Large intestine (tissue), 3 donors: ENCODE data around the gene BACE2. TPM values are rescaled to one million over a fixed set of nuclear protein-coding genes. Genes with fewer than 3 reads are reported as not detected.

Experiments
- DNase-seq, 2 donors: peaks; one replicate each; pipeline versions ENCODE4 v3.0.0 to v3.0.0-alpha.2; 2013
- H3K27ac ChIP-seq: one replicate; pipeline ENCODE4 v1.5.1; 2013; ENCODE audit warnings: low read length
- H3K27me3 ChIP-seq: 2 replicates; pipeline ENCODE4 v1.6.1; 2013; ENCODE audit warnings: low read length; ENCODE audit not compliant: control insufficient read depth, insufficient read depth
- H3K36me3 ChIP-seq: 2 replicates; pipeline ENCODE4 v1.6.1; 2013; ENCODE audit warnings: low read length; ENCODE audit not compliant: control insufficient read depth, insufficient read depth
- H3K4me1 ChIP-seq: one replicate; pipeline ENCODE4 v1.6.1; 2013; ENCODE audit warnings: low read length; ENCODE audit not compliant: control insufficient read depth, insufficient read depth
- H3K4me3 ChIP-seq: one replicate; pipeline ENCODE4 v1.5.1; 2013; ENCODE audit warnings: low read length
- H3K9me3 ChIP-seq: one replicate; pipeline ENCODE4 v1.6.1; 2013; ENCODE audit warnings: mild to moderate bottlenecking, low read depth, low read length, moderate library complexity; ENCODE audit not compliant: control insufficient read depth
- WGBS: methylation state at CpG from one replicate; pipeline ENCODE4 v1.1.5; 2013; ENCODE audit warnings: low lambda C conversion rate; ENCODE audit not compliant: insufficient coverage; 5-methylcytosine and 5-hydroxymethylcytosine counted together
- polyA plus RNA-seq: library from polyadenylated mRNA; unstranded; fragments of 120-200 nt; gene quantifications from one replicate; pipeline ENCODE4 v1.2.1, GENCODE V29; 2013

BACE2 gene
- polyA plus RNA-seq, 1 donor: 20.7 TPM

GRCh38 chr21:41317063-41317392 is 149.1 kb downstream of the BACE2 start:
- H3K27me3 ChIP-seq: peaks cover 28% of the 10 kb centered on the region
- WGBS: no CpG with 5 or more reads among the region's 19 CpGs
- H3K27ac ChIP-seq: no peak overlapping the region
- no peaks in the 10 kb centered on the region for H3K9me3 ChIP-seq
- no peaks in the 10 kb centered on the region for H3K36me3 ChIP-seq
- peaks cover 36% of the 10 kb centered on the region for H3K4me1 ChIP-seq
- no peak for DNase-seq
- H3K4me3 ChIP-seq: peak overlapping the region; percentile 36

GRCh38 chr21:41317458-41317857 is 149.5 kb downstream of the BACE2 start:
- WGBS: 74% methylated on average over 4 of the region's 10 CpGs
- no peak overlapping the region for H3K4me3 ChIP-seq
- no peak for DNase-seq
- H3K27ac ChIP-seq: no peak overlapping the region
- peaks cover 25% of the 10 kb centered on the region for H3K27me3 ChIP-seq
- no peaks in the 10 kb centered on the region for H3K9me3 ChIP-seq
- peaks cover 40% of the 10 kb centered on the region for H3K4me1 ChIP-seq
- H3K36me3 ChIP-seq: no peaks in the 10 kb centered on the region

- WGBS: no CpG with 5 or more reads among the region's 9 CpGs
- DNase-seq: no peak
- Histone ChIP-seq H3K4me1 (peaks cover 44% of the 10 kb centered on the region), H3K9me3 (no peaks in the 10 kb centered on the region), H3K27me3 (peaks cover 21% of the 10 kb centered on the region), H3K36me3 (no peaks in the 10 kb centered on the region), H3K27ac (no peak overlapping the region), H3K4me3 (no peak overlapping the region)
These were observed 150.3 kb downstream of the BACE2 start for GRCh38 chr21:41318218-41318617.

- Histone ChIP-seq H3K4me3 (no peak overlapping the region), H3K9me3 (no peaks in the 10 kb centered on the region), H3K27ac (peak overlapping the region; percentile 61), H3K36me3 (no peaks in the 10 kb centered on the region), H3K27me3 (peaks cover 21% of the 10 kb centered on the region), H3K4me1 (peaks cover 44% of the 10 kb centered on the region)
- peak; percentile 89 to 94 for DNase-seq
- 50% methylated on average over 2 of the region's 7 CpGs for WGBS
These were observed 151.3 kb downstream of the BACE2 start for GRCh38 chr21:41319273-41319672.

- H3K27me3 ChIP-seq: peaks cover 10% of the 10 kb centered on the region
- no peaks in the 10 kb centered on the region for H3K36me3 ChIP-seq
- H3K4me1 ChIP-seq: peaks cover 40% of the 10 kb centered on the region
- H3K9me3 ChIP-seq: no peaks in the 10 kb centered on the region
- 87% methylated on average over 5 of the region's 20 CpGs for WGBS
- DNase-seq: no peak
- H3K27ac ChIP-seq: no peak overlapping the region
- H3K4me3 ChIP-seq: no peak overlapping the region
These were observed 153.4 kb downstream of the BACE2 start for GRCh38 chr21:41321211-41321907.

- Histone ChIP-seq H3K4me1 (peaks cover 42% of the 10 kb centered on the region), H3K36me3 (no peaks in the 10 kb centered on the region), H3K4me3 (no peak overlapping the region), H3K9me3 (no peaks in the 10 kb centered on the region), H3K27ac (no peak overlapping the region), H3K27me3 (peaks cover 5% of the 10 kb centered on the region)
- WGBS: no CpG with 5 or more reads among the region's 7 CpGs
- DNase-seq: no peak
These were observed 154.0 kb downstream of the BACE2 start for GRCh38 chr21:41321908-41322495.

GRCh38 chr21:41322496-41323382 is 154.8 kb downstream of the BACE2 start:
- no peaks in the 10 kb centered on the region for H3K9me3 ChIP-seq
- H3K4me3 ChIP-seq: no peak overlapping the region
- H3K36me3 ChIP-seq: no peaks in the 10 kb centered on the region
- no CpG with 5 or more reads among the region's 23 CpGs for WGBS
- DNase-seq: peak in 1 of 2 donors; percentile 42
- H3K4me1 ChIP-seq: peaks cover 42% of the 10 kb centered on the region
- no peak overlapping the region for H3K27ac ChIP-seq
- H3K27me3 ChIP-seq: no peaks in the 10 kb centered on the region

GRCh38 chr21:41325138-41325912 is 157.4 kb downstream of the BACE2 start:
- Histone ChIP-seq H3K36me3 (no peaks in the 10 kb centered on the region), H3K27ac (no peak overlapping the region), H3K4me1 (peaks cover 28% of the 10 kb centered on the region), H3K4me3 (no peak overlapping the region), H3K9me3 (no peaks in the 10 kb centered on the region), H3K27me3 (no peaks in the 10 kb centered on the region)
- DNase-seq: no peak
- no CpG with 5 or more reads among the region's 7 CpGs for WGBS

GRCh38 chr21:41326414-41327080 is 158.6 kb downstream of the BACE2 start:
- no peak overlapping the region for H3K4me3 ChIP-seq
- H3K9me3 ChIP-seq: no peaks in the 10 kb centered on the region
- DNase-seq: peak; percentile 47 to 71
- no peaks in the 10 kb centered on the region for H3K36me3 ChIP-seq
- 95% methylated on average over 4 of the region's 13 CpGs for whole genome bisulfite sequencing
- H3K27me3 ChIP-seq: no peaks in the 10 kb centered on the region
- H3K27ac ChIP-seq: no peak overlapping the region
- peaks cover 21% of the 10 kb centered on the region for H3K4me1 ChIP-seq
